GM23338 (cell line): ENCODE data around the gene C6orf15. TPM values are rescaled to one million over a fixed set of nuclear protein-coding genes. Genes with fewer than 3 reads are reported as not detected.

Experiments
- ATAC-seq: fragments of 200-7000 bp; cut with Tn5 transposase; 3 replicates; pipeline ENCODE4 v1.9.1; 2020
- DNase-seq: peaks from one replicate; pipeline ENCODE4 v3.0.0-alpha.2; 2015; ENCODE audit warnings: low spot score
- H2AFZ ChIP-seq: fragments of 200-600 bp; sonication (generic); 2 replicates; pipeline ENCODE4 v1.8.0; 2016; ENCODE audit warnings: antibody characterized with exemption, mild to moderate bottlenecking, moderate library complexity
- H3F3A ChIP-seq: fragments of 200-600 bp; sonication (generic); replicated peaks from 2 replicates; pipeline ENCODE4 v1.8.0; 2017; ENCODE audit warnings: antibody characterized with exemption, mixed run types, low read depth
- H3K27ac ChIP-seq: fragments of 200-600 bp; sonication (generic); 2 replicates; pipeline ENCODE4 v1.6.1; 2016; ENCODE audit warnings: low read depth
- H3K27me3 ChIP-seq: fragments of 200-600 bp; sonication (generic); 2 replicates; pipeline ENCODE4 v1.8.0; 2016; ENCODE audit warnings: mild to moderate bottlenecking, mixed run types, moderate library complexity; ENCODE audit not compliant: insufficient read depth
- H3K36me3 ChIP-seq: fragments of 200-600 bp; sonication (generic); 2 replicates; pipeline ENCODE4 v1.8.0; 2016; ENCODE audit warnings: mild to moderate bottlenecking; ENCODE audit not compliant: insufficient read depth
- H3K4me1 ChIP-seq: fragments of 200-600 bp; sonication (generic); 2 replicates; pipeline ENCODE4 v1.8.0; 2016; ENCODE audit warnings: mild to moderate bottlenecking, moderate library complexity; ENCODE audit not compliant: insufficient read depth
- H3K4me2 ChIP-seq: fragments of 200-600 bp; sonication (generic); 2 replicates; pipeline ENCODE4 v1.7.1; 2017; ENCODE audit warnings: mixed run types
- H3K4me3 ChIP-seq: fragments of 200-600 bp; sonication (generic); 2 replicates; pipeline ENCODE4 v1.6.1; 2016; ENCODE audit warnings: mixed run types
- H3K79me2 ChIP-seq: fragments of 200-600 bp; sonication (generic); replicated peaks from 2 replicates; pipeline ENCODE4 v1.8.0; 2017; ENCODE audit warnings: mild to moderate bottlenecking; ENCODE audit not compliant: insufficient read depth
- H3K9me2 ChIP-seq: fragments of 200-600 bp; sonication (generic); 2 replicates; pipeline ENCODE4 v1.8.0; 2017; ENCODE audit not compliant: insufficient read depth
- H4K20me1 ChIP-seq: fragments of 200-600 bp; sonication (generic); replicated peaks from 2 replicates; pipeline ENCODE4 v1.8.0; 2017; ENCODE audit warnings: mild to moderate bottlenecking; ENCODE audit not compliant: insufficient read depth
- H3K27ac Mint-ChIP-seq: 2 replicates; pipeline ENCODE4 v1.8.0; 2020; ENCODE audit warnings: inconsistent platforms, mild to moderate bottlenecking, moderate library complexity, mixed read lengths
- H3K27me3 Mint-ChIP-seq: 3 replicates; pipeline ENCODE4 v1.8.0; 2022; ENCODE audit warnings: low read depth, mild to moderate bottlenecking, moderate library complexity, mixed read lengths, inconsistent platforms; ENCODE audit not compliant: insufficient read depth, poor library complexity
- H3K36me3 Mint-ChIP-seq: 3 replicates; pipeline ENCODE4 v1.8.0; 2021; ENCODE audit warnings: low read depth, mild to moderate bottlenecking, inconsistent platforms, moderate library complexity, mixed read lengths
- H3K4me1 Mint-ChIP-seq: 3 replicates; pipeline ENCODE4 v1.8.0; 2020; ENCODE audit warnings: mild to moderate bottlenecking, inconsistent platforms, mixed read lengths
- H3K4me3 Mint-ChIP-seq: 3 replicates; pipeline ENCODE4 v1.8.0; 2021; ENCODE audit warnings: moderate library complexity, mild to moderate bottlenecking, inconsistent platforms, mixed read lengths
- H3K9me3 Mint-ChIP-seq: 3 replicates; pipeline ENCODE4 v1.8.0; 2020; ENCODE audit warnings: moderate library complexity, mild to moderate bottlenecking, inconsistent platforms, mixed read lengths
- CREB1 ChIP-seq: fragments of 250-450 bp; sonication (Bioruptor Pico); IDR thresholded peaks from 2 replicates; pipeline ENCODE4 v1.5.0; 2020; ENCODE audit warnings: low read depth, mild to moderate bottlenecking, moderate library complexity
- ETS1 ChIP-seq: IDR thresholded peaks from 2 replicates; pipeline ENCODE4 v1.6.1; 2016; ENCODE audit warnings: antibody characterized with exemption
- EZH2 ChIP-seq: fragments of 200-600 bp; sonication (generic); IDR thresholded peaks from one replicate; pipeline ENCODE4 v1.8.0; 2017; ENCODE audit warnings: antibody characterized with exemption, mild to moderate bottlenecking, low read depth; ENCODE audit not compliant: unreplicated experiment
- EZH2phosphoT487 ChIP-seq: fragments of 200-600 bp; sonication (generic); IDR thresholded peaks from one replicate; pipeline ENCODE4 v1.8.1; 2018; ENCODE audit warnings: antibody characterized with exemption; ENCODE audit not compliant: unreplicated experiment
- JUNB ChIP-seq: IDR thresholded peaks from one replicate; pipeline ENCODE4 v1.6.1; 2016; ENCODE audit warnings: antibody characterized with exemption; ENCODE audit not compliant: unreplicated experiment
- NANOG ChIP-seq: IDR thresholded peaks from 2 replicates; pipeline ENCODE4 v1.6.1; 2016; ENCODE audit warnings: antibody characterized with exemption, borderline replicate concordance
- POLR2AphosphoS5 ChIP-seq: IDR thresholded peaks from 2 replicates; pipeline ENCODE4 v1.6.1; 2016; ENCODE audit warnings: antibody characterized with exemption, low read depth
- STAT1 ChIP-seq: IDR thresholded peaks from one replicate; pipeline ENCODE4 v1.6.1; 2016; ENCODE audit warnings: antibody characterized with exemption; ENCODE audit not compliant: unreplicated experiment
- ZNF331 ChIP-seq: fragments of 250-450 bp; sonication (Bioruptor Pico); IDR thresholded peaks from 2 replicates; pipeline ENCODE4 v1.5.0; 2020; ENCODE audit warnings: low read depth, mild to moderate bottlenecking, moderate library complexity
- polyA plus RNA-seq: library from polyadenylated mRNA; unstranded; fragments of >200 nt; fragmentation: Nextera tagmentation; extraction: Ambion mirVana; gene quantifications from 2 replicates; pipeline ENCODE4 v1.2.1, GENCODE V29; 2016
- total RNA-seq: library from RNA; depleted of rRNA; stranded (reverse); fragments of >200 nt; shearing (Covaris generic); gene quantifications from 2 replicates; pipeline ENCODE4 v1.2.3, GENCODE V29; 2014

The C6orf15 gene
- total and polyA plus RNA-seq, 2 experiments from 2014 or later: not detected

DNA sequence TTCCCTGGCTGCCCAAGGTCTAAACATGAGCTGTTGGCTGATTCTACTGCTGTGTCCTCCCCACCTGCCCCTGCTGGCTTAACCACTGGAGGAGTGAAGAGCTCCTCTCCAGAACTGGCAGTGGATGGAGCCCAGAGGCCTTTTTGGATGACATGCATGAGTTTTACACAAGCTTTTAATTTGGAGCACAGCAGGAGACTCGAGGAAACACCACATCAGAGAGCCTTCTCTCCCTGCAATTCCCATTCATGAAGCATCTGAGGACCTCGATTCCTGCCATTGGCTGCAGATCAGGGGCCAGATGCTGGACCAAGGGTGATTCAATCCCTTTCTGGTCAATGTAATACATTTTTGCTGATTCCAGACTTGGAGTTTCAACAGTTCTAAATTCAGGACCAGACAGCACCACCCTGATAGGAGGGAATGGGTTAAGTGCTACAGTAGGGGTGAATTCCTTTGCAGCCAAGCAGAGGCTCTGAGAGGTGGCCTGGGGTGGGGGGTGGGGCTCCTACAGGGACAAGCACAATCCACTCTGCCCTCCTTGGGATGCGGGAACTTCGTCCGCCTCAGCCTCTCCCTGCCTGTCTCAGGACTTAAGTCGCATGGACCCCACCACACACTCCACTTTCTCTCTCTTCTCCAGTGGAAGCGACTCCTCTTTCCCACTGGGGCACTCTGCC is 1.6 kb upstream of the C6orf15 start:
- Mint-ChIP-seq H3K4me1 (peaks cover 39% of the 10 kb centered on the region), H3K36me3 (no peaks in the 10 kb centered on the region; the same call in 2 of the 3 replicates), H3K4me3 (no peak overlapping the region), H3K27ac (0 out of 2 replicates have a peak overlapping the region, but pooled peaks have one; percentile 35), H3K9me3 (no peaks in the 10 kb centered on the region; the same call in 2 of the 3 replicates), H3K27me3 (peaks cover 21% of the 10 kb centered on the region)
- TF ChIP-seq CREB1 (CRISPR knock-in tag) (no peak), ZNF331 (CRISPR knock-in tag) (no peak), EZH2 (no peak)
- H3K27me3 ChIP-seq: no peaks in the 10 kb centered on the region
- no peaks in the 10 kb centered on the region for H3K36me3 ChIP-seq
- H3K4me1 ChIP-seq: peaks cover 16% of the 10 kb centered on the region
- no peaks in the 10 kb centered on the region for H3F3A ChIP-seq
- H3K4me3 ChIP-seq: no peak overlapping the region
- H2AFZ ChIP-seq: peak overlapping the region; percentile 45
- peak overlapping the region; percentile 64 for H3K4me2 ChIP-seq
- H4K20me1 ChIP-seq: no peaks in the 10 kb centered on the region
- no peaks in the 10 kb centered on the region for H3K79me2 ChIP-seq
- peak; percentile 20 for ATAC-seq
- no peak for DNase-seq
- no peak overlapping the region for H3K27ac ChIP-seq
- peaks cover 7% of the 10 kb centered on the region; the same call in 1 of the 2 replicates for H3K9me2 ChIP-seq

DNA sequence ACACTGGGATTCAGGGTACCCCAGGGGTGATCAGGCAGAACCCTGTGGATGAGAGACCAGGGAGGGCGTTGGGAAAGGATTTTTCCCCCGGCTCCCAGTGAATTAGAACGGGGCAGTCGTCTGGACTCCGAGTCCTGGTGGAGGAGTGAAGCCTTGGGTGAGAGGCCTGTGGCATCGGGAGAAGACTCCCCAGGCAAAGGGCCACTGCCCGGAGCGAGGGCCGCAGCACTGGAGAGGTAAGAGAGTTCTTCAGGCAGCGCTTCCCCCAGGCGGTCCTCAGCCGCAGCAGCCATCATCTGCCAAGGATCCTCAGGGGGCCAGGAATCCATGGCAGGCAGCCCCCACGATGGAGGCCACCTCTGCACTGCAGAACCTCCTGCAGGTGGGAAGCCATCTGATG is 663 bp downstream of the C6orf15 start:
- Histone ChIP-seq H3K79me2 (no peaks in the 10 kb centered on the region), H3K9me2 (peaks cover 7% of the 10 kb centered on the region; the same call in 1 of the 2 replicates), H4K20me1 (no peaks in the 10 kb centered on the region), H3K27ac (no peak overlapping the region), H3K4me2 (no peak overlapping the region), H3F3A (no peaks in the 10 kb centered on the region), H3K36me3 (no peaks in the 10 kb centered on the region), H3K27me3 (no peaks in the 10 kb centered on the region), H2AFZ (no peak overlapping the region), H3K4me1 (peaks cover 16% of the 10 kb centered on the region), H3K4me3 (no peak overlapping the region)
- Mint-ChIP-seq H3K27ac (no peak overlapping the region), H3K36me3 (no peaks in the 10 kb centered on the region; the same call in 2 of the 3 replicates), H3K9me3 (no peaks in the 10 kb centered on the region; the same call in 2 of the 3 replicates), H3K4me1 (peaks cover 39% of the 10 kb centered on the region), H3K4me3 (no peak overlapping the region), H3K27me3 (peaks cover 19% of the 10 kb centered on the region)
- DNase-seq: no peak
- ATAC-seq: no peak
- no peak for TF ChIP-seq POLR2AphosphoS5
- TF ChIP-seq EZH2phosphoT487: no peak
- TF ChIP-seq ETS1: no peak
- no peak for TF ChIP-seq STAT1
- TF ChIP-seq EZH2: no peak
- TF ChIP-seq NANOG: no peak
- no peak for TF ChIP-seq JUNB
